Measurements from ENCODE around the gene ANGPTL2.
A peak's percentile ranks its signal among the peaks of the same experiment; 100 is the strongest.
"Not testable (repeated sequence)": the region's sequence is repeated elsewhere in the genome, so short reads cannot be mapped to it uniquely, and the experiment has no call there.

Gene ANGPTL2

DNA sequence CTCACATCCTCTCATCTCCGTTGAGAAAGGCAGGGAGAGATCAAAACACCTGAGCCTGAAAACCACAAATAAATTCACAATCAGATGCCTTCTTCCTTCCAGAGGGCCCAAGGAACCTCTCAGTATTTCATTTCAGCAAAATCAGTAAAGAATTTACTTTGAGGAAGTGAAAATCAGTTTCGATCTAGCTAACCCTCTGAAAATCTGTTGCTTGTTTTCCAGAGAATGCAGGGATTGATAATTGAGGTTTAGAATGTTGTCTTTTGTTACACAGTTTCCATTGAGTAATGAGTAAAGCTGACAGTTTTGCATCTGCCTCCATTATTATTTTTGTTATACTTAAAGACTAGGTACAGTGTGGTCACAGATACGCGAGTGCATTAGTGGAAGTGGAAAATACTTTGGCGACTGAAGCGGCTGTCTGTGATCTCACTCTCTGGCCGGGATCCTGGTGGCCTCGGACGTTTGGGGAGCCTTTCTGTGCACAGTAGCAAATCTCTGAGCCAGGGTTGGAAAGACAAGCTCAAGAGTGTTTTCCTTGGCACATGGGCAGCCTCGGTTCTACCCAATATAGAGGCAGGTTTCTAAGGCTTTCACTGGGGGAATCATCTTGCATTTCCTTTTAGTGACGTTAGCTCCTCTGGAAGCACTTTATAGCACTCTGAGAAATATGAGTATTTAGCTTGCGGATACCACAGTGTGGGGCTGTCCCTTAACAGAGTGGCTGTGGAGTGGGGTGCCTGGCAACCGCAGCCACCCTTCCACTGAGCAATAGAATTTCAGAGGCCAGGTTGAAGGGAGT is 32.2 kb upstream of the ANGPTL2 start:
- DNase-seq = peak; percentile 93

GRCh38 chr9:127154003-127154389 is 31.6 kb upstream of the ANGPTL2 start:
- DNase-seq = no peak

GRCh38 chr9:127153501-127153900 is 31.1 kb upstream of the ANGPTL2 start:
- no peak for DNase-seq

- no peak for DNase-seq
These were observed 27.3 kb upstream of the ANGPTL2 start for GRCh38 chr9:127149463-127150390.

GRCh38 chr9:127149010-127149409 is 26.6 kb upstream of the ANGPTL2 start:
- no peak for DNase-seq

DNA sequence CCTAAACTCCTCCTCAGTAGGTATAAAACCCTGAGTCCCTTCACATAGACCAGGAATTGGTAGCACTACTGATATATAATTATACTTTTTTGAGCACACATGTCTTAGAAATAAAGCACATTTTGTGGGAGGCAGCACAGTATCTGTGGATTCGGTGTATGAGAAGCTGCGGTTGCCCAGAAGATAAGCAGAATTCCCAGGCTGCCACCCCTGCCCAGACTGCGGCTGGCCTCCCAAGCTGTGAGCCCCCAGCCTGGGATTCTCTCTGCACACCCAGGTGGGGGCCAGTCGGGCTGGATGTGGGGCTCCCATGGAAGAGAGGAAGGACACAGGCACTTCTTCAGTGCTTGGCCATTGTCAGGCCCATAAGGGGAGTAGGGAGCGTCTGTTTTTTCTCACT is 25.6 kb upstream of the ANGPTL2 start:
- DNase-seq = no peak

DNA sequence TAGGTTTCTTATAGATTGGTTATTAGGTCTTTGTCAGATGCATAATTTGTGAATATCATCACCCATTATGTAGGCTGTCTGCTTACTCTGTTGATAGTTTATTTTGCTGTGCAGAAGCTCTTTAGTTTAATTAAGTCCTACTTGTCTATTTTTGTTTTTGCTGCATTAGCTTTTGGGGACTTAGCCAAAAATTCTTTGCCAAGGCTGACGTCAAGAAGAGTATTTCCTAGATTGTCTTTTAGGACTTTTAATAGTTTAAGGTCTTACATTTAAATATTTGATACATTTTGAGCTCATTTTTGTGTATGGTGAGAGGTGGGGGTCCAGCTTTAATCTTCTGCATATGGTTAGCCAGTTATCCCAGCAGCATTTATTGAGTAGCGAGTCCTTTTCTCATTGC is 24.8 kb upstream of the ANGPTL2 start:
- no peak for DNase-seq

- DNase-seq = not testable (repeated sequence)
These were observed 24.4 kb upstream of the ANGPTL2 start for GRCh38 chr9:127146841-127147240.

- no peak for DNase-seq
These were observed 22.4 kb upstream of the ANGPTL2 start for GRCh38 chr9:127144670-127145445.

GRCh38 chr9:127143920-127144465 is 21.6 kb upstream of the ANGPTL2 start:
- peak; percentile 12 for DNase-seq

- DNase-seq = no peak
These were observed 20.6 kb upstream of the ANGPTL2 start for GRCh38 chr9:127142931-127143464.

DNA sequence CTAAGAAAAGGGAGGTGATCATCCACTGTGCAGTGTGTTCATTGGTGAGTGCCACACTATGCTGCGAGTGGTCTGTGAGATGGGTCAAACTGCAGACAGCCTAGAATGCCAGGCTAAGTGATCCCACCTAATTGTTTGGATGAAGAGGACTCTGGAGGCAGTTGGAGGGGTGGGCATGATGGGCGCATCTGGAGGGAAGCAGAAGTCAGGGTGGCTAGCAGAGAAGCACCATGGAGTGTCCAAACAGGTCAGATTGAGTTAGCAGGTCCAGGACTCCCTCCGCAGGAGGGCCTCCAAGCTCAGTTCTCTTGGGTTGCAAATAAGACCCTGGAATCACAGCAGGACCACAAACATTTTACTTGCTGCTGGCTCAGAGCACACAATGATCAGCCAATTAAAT is 19.9 kb upstream of the ANGPTL2 start:
- DNase-seq = no peak

- peak; percentile 26 for DNase-seq
These were observed 18.6 kb upstream of the ANGPTL2 start for GRCh38 chr9:127140842-127141675.

GRCh38 chr9:127140181-127140580 is 17.7 kb upstream of the ANGPTL2 start:
- DNase-seq = peak; percentile 16

DNA sequence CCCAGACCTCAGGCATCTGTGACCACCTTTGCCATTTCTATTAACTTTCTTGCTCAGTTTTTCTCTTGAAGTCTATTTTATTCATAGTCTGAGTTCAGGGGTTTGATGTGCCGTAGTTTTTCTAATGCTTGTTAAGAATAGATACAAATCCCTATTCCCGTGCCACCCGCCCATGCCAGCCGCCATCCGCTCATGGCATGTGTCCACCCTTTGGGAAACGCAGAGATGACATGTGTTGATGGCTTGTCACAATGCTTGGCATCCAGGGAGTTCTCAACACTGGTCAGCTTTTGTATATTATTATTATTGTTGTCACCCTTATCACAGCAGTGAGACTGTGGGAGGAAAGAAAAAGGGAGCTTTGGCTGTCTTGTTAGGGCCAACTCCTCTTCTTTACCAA is 17.3 kb upstream of the ANGPTL2 start:
- peak; percentile 11 for DNase-seq

DNA sequence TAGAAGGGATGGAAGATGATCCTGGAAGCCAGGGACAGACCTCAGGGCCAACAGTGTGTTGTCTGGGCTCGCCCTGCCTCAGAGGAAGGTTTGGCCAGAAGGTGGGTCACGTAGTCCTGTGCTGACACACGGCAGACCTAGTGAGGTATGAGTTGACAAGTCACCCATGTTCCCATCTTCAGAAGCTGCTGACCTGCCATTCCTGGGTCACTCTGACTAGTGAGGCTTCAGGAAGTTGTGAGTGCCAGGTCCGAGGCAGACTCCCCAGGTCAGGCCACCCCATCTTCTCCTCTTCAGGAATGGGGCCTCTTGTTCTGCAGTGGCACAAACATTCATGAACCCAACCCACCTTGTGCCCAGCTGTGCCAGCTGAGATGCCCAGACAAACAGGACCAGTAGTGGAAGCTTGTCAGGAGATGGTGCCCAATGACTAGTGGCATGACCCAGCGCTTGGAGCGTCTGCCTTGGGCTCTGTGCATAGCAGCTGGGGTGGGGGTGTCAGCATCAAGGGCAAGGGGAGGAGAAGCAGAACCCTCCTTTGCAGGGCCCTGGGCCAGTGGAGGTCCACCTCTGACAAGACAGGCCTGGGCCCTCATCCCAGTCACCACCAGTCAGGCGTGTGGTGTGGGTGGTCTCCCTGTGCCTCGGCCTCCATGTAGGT is 16.8 kb upstream of the ANGPTL2 start:
- no peak for DNase-seq

DNA sequence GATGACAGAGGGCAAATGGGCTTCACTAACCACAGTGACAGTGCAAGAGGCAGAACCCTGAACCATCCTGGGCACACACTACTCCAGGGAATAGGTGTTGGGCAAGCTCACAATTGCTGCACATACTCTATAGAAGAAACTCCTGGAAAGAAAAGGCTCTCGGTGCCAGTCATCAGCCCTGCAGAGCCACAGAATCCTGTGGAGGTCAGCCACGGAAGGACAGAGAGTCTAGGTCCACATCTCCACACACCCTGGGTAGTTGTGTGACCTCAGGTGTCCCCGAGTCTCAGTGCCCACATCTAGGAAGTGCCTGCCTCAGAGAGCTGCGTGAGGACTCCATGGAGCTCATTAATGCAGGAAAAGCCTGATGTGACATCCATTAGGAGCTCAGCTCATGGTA is 16.0 kb upstream of the ANGPTL2 start:
- no peak for DNase-seq

DNA sequence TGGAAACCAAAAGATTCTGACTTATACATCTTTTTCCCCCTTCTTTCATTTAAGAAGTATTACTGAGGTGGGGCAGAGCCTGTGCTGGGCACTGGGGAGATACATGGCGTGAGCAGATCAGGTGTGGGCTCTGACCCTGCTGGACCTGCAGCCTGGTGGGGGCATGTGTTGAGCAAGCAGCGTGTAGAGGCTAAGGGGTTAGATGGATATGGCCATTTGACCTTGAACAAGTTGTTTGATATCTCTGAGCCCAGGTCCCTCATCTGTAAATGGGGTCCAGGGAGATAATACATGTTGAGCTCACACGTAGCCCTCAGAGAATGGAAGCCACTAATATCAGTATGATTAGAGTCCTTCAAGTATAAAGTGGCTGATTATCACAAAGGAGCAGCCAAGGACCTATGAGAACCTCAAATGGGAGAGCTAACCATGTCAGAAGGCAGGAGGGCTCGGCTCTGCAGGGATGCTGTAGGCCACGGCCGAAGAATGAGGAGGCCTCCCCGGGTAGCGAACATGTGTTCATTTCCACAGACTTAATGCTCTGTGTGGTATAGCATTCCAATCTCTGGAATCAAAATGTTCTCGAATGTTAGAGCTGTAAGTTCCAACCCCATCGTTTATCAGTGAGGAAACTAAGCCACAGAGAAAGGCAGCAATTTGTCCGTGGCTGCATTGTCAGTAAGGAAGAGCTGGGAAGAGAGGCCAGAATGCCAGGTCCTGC is 15.4 kb upstream of the ANGPTL2 start:
- DNase-seq = peak; percentile 14

DNA sequence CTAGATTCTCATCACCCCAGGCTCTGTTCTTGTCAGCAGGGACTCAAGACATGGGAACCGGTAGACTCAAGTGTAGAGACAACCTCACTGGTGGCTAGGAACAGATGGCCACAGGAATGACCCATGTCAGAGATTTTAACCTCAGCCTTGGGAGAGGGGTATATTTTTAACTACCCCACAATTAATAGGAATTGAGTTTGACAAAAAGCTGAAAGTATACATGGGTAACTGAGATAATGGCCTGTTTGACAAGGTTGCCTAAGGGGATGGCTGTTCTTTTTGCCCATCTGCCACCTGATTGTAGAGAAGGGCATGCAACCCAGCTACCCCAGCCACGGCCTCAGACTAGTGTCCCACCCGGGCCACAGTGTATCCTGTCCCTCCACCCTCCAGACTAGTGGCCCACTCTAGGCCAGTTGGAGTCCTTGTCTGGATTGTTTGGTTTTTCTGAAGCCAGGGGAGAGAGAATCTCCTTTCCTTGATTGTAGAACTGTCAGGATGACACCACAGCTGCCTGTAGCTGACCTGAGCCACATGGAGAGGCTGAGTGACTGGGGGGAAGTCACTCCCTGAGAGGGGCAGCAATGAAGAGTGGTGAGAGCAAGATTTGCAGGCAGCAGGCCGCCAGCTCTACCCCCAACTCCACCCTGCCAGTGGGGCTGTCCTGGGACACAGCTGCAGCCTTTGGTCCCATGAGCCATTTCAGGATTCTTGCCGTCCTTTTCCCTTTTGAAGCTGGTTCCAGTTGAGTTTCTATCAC is 14.6 kb upstream of the ANGPTL2 start:
- DNase-seq = peak; percentile 11

Measured in right hindlimb (tissue), 1 donor.